Eye (tissue), 1 donor: ENCODE measurements around the gene HDLBP.

Source experiments
- DNase-seq: peaks from one replicate; pipeline ENCODE4 v3.0.0-alpha.2; 2015

The HDLBP gene

DNA sequence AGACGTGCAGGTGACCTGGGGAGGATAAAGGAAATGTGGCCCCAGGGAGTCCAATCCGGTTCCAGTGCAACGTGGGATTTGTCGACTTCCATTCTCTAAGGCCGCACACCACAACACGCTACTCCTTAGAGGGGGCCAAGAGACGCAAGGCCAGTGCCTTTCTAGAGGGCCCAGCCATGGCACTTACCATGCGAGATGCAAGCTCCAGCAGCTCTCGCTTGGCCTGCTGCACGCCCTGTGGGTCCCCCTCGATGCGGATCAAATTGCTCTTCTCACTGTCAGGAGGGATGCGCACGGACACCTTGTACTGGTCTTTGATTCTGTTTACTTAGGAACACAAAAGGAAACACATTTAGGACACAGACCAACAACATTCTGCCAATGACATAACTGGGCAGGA is 65.8 kb downstream of the HDLBP start:
- no peak for DNase-seq

DNA sequence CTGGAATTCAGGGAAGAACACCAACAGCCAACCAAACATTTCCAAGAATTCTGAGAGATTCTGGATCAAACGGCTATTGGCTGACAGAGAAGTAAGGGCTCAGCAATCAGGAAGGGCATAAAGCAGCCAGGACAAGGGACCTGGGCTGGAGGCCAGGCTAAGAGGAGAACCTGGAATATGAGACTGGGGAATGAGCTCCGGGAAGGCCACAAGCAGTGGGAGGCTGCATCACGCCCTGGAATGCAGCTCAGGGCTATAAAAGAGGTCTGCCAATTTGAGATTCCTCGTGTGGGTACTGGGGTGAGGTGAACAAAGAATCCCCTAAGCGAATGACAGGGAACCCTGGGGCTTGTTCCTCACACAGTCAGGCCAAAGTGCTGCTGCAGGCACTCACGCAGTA is 66.6 kb downstream of the HDLBP start:
- no peak for DNase-seq

DNA sequence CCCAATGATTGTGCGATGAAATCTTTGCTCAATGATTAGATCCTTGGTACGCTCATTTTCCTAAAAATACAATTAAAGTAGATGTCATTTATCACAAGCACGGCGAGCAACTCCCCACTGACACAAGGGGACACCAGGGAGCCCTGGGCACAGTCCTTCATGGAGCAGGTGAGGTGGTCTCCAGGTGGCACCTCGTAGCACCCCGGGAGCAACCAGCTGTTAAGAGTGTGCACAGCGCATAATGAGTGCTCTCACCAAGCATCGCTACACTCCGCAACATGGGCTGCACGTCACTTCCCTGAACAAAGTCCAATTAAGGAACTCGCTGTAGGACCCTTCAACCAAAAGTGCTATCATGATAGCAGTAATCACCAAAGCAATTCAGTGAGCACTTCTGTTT is 67.2 kb downstream of the HDLBP start:
- no peak for DNase-seq

DNA sequence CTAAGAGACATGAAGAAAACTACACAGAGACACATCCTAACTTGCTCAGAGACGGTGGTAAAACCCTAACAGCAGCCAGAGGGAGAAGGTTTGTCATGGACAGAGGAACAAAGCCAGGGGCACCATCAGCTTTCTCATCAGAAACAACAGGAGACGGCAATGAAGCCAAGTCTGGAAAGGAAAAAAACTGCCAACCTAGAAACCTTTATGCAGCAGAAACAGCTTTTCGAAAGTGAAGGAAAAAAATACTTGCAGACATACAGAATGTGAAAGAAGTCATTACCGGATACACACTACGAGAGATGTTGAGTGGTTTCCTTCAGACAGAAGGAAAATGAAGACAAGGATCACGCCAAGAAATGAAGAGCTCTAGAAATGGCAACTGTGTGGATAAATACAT is 71.1 kb downstream of the HDLBP start:
- DNase-seq, result no peak

DNA sequence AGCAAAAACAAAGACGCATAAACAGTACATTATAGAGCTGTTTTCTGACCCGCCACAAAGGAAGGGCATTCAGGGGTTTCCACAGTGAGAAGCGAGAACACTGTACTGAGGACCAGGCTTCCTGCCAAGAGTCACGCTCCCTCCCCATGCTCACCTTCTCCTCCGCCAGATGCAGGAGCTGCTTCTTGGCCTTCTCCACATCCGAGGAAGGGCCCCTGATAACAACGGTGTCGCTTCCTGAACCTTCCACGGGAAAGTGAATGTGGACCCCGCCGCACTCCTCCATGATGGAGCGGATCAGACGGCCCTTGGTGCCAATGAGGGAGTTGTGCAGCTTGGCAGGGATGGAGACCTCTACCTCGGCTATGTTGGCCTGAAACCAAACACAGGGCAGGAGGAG is 73.2 kb downstream of the HDLBP start:
- DNase-seq, result no peak

DNA sequence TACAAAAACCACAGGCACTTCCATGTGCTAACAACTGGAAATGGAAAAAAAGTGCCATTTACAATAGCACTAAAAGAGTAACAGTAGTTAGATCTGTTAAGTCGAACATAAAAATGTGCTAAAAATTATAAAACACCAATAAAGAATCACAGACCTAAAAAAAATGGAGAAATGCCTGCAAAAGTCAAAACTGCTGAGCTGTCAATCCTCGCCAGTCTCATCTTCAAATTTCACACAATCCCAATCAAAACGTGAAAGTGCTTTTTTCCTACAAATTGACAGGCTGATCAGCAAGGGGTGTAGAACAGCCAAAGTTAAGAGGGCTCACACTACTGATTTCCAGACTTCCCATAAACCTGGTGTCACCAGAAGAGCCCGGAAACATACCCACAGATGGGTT is 73.8 kb downstream of the HDLBP start:
- no peak for DNase-seq

DNA sequence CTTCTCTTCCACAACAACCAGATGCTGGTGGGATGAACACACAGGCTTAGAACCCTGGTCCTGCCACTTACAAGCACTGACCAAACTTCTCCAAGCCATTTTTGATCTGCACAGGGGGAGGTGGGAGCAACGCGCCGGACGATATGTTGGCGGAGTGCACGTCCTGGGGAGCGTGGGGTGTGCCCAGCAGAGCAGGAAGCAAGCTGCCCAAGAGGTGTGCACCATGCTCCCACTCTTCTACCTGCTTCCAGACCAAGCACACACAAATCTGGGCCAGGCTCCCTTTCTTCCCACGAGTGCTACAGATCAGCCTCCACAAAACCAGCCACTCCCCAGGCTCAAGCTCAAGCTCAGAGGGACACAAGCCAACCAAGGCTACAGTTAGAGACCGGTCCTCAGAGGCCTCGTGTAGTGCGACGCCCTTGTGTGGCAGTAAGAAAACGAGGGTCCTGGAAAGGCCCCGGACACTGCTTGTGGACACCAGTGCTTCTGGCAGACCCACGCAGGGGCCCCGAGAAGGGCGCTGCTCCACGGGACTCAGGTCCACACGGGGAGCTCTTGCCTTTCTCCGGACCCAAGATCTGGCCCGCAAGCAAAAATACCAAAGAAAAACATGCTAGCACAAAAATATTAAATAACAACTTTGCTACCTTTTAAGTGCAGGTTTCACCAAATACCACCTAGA is 75.0 kb downstream of the HDLBP start:
- no peak for DNase-seq

DNA sequence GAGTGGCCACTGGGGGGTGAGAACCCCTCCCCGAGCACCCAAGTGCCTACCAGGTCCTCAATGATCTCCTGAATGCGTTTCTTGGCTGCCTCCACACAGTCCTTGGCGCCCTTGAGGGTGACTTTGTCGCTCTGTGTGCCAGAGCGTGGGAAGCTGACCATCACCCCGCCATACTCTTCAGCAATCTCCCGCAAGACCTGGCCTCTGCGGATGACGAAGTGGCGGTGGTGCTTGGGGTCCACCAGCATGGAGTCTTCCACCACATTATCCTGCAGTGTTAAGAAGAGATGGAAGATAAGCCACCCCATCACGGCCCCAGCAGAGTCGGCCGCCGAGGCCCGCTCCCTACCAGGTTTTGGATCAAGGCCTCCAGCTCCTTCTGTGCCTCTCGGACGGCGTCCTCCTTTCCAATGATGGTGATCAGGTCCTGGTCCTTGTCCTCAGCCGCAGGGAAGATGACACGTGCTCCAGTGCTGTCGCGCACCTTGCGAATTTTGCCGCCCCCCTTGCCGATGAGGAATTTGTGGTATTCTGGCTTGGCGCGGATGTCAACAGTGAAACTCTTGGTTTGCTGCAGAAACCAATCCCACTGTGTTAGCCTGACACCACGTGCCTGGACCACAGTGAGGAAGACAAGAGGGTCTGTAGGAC is 75.8 kb downstream of the HDLBP start:
- no peak for DNase-seq

DNA sequence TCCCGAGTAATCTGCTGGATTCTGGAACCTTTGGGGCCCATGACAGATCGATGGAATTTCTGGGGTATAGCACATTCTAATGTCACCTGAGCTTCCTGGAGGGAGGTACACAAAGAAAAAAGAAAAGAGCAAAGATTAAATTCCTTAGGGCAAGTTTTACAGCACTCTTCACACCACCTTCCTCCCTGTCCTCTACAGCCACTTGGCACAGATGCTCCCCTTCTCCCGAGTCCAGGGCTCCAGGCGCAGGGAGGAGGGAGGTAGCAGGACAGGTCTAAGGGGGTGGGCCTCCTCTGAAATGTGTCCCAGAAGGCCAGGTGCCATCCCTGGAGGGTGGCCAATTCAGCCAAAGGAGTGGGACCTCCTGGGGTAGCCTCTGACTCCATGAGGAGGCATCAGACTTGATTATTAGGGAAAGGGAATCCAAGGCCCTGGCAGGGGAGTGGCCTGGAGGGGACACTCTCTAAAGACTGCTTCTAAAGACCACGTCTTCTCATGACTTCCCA is 76.7 kb downstream of the HDLBP start:
- no peak for DNase-seq

DNA sequence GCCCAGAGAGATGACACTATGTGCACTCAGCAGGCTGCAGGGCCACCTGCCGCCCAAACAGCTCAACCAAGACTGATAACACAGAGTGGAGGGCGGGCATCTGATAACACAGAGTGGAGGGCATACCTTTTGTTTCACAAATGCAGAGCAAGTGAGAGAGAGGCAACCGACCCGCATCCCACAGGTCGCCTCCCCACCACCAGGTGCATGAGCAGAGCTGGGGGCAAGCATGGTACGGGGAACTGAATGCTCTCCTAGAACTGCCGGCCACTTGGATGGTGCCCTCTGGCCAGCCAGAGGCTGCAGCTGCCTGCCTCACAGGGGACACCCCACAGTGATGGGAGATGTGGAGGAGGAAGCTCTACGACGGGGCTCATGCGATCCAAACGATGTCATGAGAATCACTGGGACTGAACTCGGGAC is 77.5 kb downstream of the HDLBP start:
- no peak for DNase-seq

DNA sequence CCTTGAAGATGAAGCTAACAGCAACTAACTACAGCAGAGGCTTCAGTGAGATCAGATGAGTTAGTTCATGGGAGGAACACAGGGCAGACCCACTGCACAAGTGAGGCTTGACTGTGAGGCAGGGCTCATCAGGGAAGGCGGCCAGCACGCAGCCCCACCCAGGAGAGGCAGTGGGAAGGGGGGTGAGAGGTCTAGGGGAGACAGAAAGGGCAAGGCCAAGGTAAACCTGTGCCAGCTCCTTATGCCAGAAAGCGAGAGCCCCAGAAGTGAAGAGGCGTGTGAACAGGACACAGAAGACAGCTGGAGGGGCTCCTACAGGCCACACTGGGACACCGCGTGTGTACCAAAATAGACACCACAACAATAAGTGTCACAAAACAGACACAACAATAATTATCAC is 78.4 kb downstream of the HDLBP start:
- DNase-seq, result no peak

DNA sequence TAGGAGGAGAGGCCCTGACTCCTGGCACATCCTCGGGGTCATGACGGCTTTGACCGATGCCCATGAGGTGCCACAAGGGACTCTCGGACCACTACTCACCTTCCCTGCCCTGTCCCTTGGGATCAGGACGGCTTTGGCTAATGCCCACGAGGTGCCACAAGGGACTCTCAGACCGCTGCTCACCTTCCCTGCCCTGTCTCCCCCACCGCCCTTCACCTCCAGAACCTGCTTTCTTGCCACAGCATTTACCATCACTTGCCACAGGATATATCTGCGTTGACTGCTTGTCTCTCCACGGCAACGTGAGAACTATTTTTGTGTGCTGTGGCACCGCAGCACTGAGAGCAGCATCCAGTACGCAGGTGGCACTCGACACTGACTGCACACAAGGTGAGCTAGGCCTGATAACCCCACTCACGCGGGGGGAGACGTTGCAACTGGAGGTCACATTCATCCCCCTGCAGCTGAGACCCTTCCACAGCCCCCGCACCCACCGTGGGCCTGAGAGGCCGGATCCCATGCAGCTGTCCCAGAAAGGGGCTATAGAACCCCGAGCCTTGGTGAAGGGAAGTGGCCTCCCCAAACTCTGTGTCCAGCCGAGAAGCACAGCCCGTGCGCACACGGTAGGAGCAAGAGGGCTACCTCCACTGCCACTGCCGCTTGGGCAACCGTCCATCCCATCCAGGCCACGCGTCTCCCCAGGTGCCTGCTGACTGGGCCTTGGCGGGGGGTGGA is 79.4 kb downstream of the HDLBP start:
- DNase-seq, result no peak

DNA sequence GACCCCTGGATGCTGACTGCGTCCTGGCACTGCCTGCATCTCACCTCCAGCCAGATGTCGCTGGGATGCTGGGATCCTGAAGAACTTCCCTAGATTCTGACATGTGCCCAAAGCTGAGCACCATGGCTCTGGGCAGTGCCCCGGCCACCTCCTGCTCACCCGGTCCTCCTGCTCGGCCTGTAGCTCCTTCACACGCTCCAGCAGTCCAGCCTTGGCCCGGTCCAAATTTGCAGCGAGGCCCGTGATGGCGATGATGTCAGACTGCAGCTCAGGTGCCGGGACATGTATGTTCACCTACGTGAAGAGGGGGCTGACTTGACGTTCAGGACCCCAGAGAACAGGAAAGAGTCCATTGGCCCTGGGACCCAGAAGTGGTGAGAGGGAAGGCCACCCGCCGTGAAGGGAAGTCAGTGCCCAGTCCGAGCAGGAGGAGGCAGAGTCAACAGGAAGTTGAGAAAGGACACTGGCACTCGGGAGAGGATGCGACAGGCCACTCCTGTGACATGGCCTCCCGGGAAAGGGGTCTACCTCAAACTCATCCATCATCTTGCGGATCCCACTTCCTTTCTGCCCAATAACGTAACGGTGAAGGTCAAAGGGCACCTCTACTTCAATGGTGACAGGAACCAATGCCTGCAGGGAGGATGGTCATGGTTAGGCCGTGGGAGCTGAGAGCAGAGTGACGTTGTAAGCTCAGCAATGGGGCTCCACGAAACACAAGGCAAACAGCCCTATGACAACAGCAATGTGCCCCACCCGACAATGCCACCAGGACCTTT is 80.3 kb downstream of the HDLBP start:
- DNase-seq, result no peak

DNA sequence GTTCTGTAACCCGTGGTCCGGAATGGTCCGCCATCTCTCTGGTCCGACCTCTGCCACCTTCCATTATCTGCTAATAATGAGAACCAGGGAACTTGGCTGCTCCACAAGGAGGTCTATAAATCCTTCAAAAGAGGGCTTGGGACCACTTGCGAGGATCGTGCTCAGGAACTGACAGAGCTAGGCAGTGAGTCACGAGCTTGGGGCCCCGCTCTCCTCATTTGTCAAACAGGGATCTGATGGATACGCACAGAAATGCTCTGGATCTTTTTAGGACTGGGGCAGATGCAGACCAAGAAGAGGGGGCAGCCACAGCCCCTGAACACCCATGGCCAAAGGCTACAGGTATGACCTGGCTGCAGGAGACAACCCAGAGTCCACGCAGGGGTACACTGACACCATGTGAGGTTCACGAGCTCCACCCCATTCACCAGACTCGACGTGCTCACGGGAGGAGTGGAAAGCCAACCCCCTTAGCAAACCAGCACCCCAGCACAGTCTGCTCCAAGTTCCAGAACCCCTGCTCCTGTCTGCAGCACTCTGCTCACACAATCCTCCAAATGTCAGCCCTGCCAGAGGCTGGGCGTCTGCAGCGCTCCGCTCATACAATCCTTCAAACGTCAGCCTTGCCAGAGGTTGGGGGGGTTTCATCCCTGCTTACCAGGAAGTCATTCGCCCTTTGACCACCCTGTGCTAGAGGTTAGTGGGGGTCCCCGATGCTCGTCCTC is 81.2 kb downstream of the HDLBP start:
- DNase-seq, result no peak

DNA sequence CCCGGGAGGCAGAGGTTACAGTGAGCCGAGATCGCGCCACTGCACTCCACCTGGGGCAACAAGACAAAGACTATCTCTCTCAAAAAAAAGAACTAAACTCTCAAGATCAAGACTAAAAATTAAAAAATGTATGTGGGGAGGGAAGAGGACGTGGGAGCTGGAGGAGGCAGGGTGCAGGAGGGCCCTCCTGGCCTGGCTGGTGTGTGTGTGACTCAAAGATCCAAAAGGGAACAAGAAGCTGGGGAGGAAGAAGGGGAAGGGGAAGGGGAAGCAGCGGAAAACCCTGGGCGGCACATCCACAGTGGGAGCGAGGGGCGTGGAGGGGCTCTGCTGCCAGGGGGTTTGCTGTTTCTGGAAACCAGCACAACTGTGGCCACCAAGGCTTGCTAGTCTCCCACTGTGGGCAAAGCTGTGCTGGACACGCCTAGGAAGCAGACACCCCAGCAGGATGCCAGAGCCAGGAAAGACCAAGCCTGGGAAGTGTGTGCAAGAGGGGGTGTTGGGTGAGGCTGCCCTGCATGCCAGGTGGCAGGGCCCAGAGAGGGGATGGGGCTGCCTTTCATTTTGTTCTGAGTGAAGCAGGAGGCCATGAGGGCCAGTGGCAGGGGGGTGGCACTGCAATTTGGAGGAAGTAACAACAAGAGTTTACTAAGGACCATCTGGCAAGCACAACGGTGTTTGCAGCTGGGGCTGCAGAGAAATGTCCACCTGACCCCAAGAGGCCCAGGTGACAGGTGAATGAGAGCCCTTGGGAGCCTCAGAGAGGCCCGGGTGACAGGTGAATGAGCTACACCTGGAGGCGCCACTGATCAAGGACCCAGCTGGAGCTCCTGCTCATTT is 82.5 kb downstream of the HDLBP start:
- no peak for DNase-seq

DNA sequence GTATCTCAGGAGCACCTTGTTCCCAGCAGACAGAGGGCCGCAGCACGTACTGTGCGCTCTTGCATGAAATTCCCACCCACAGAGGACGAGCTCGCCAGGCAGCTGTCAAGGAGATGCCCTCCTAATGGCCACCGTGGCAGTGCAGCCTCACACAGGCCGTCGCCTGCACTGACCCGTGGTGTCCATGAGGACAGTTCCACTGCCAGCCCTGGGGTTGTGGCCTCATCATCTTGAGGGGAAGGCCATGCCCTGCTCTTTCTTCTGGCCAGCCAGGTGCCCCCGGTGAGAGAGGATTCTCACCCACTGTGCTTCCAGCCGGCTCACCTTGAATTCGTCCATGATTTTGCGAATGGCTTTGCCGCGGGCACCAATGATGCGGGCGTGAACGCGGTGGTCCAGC is 85.0 kb downstream of the HDLBP start:
- DNase-seq, result peak; percentile 30

DNA sequence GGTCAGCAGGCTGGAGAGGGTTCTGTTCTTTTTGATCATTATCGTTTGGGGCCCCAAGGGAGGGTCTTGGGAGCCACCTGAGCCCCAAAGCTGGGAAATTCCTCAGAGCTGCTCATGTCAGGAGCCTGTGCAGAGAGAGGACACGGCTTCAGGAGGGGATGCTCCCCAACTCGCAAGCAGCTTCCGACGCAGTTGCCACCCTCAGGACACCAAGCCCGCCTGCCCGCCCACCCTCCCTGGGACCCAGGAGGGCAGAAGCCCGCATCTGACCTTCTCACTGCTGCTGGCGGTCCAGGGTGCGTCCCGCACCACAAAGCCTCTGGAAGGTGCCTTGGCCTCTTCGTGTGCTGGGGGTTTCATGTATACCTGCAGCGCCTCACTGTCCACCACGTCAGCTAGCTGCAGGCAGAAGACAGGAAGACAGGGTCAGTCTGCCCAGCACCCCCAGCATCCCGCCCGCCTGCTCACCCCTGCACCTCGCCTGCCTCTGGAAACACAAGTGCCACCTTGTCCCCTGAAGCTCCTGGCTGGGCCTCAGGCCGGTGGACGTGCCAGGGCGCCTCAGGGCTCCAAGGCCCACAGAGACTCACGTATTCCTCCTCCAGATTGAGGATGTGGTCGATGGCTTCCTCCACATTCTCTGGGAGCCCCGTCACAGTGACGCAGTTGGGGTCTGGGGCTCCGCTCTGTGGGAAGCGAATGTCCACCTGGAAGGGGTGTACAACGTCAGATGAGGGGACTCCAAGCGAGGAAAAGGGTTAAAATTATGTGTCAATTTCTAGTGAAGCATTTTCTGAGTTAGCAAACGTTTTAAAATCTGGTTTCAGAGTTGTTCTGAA is 85.7 kb downstream of the HDLBP start:
- no peak for DNase-seq

DNA sequence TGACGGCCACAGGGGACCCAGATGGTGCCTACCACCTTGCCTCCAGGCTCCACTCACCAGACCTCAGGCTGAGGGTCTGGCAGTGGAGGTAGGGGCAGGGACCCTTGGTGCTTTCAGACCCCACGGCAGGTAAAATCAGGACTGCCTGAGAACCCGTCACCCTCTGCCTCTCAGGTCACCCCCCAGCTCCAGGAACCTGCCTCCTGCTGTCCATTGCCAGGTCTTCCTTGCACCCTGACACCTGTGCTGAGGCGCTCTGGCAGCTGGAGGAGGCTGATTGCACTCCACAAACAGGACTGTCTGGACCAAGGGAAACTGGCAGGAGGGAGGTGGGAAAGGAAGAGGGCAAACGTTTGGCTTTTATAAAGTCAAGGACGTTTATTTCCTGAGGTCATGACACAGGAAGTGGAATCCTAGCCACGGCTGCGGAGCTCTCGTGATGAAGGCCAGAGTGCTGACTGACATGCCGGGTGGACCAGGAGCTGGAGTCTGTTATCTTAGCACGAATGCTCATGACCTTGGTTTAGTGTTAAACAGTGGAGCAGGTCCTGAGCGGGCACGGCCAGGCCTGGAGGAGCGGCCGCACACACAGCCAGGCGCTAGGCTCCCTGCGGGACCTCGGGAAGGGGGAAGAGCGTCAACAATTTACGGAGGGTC is 86.5 kb downstream of the HDLBP start:
- no peak for DNase-seq

DNA sequence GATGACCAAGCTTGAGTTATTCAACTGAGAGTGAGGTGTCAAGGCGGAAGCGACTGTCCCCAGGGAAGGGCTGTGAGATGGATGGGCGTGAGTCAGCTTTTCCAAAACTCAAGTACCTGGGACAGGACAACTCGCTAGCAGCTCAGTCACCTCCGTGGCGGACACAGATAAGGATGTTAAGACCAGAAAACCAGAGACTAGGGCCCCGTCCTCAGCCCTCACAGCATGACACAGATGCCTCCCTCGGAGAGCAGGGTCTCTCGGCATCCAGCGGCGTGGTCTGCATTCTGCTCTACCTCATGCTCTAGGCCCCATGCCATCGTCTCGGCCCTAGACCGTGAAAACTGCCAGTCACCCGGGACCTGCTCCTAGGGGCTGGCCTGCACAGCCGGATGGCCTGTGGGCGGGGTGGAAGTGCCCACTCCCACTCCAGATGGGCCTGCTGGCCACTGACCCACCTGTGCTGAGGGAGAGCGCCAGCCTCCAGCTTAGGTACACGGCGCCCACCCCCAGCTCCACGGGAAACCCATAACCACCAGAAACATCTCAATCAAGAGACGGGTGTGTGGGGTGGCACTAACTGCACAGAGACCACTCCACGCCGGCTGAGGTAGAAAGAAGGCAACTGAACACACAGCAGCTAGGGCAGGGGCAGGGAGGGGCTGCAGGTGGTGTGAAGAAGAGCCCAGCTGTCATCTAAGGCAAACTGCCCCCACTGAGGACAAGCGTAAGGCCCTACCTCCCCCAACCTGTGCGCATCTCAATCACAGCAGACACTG is 87.2 kb downstream of the HDLBP start:
- DNase-seq, result no peak
